Neural crest cell (in vitro differentiated cells): ENCODE measurements around the gene B4GALT3. TPM values are rescaled to one million over a fixed set of nuclear protein-coding genes. Genes with fewer than 3 reads are reported as not detected.

Experiments used
- DNase-seq: peaks from one replicate; pipeline ENCODE4 v3.0.0; 2021; ENCODE audit warnings: low read depth, mixed read lengths, low spot score
- H3K27ac Mint-ChIP-seq: one replicate; pipeline ENCODE4 v1.8.0; 2021; ENCODE audit warnings: mild to moderate bottlenecking, mixed read lengths; ENCODE audit not compliant: unreplicated experiment
- H3K27me3 Mint-ChIP-seq: 2 replicates; pipeline ENCODE4 v1.8.0; 2021; ENCODE audit warnings: low read depth, mild to moderate bottlenecking, mixed read lengths
- H3K36me3 Mint-ChIP-seq: 2 replicates; pipeline ENCODE4 v1.8.0; 2021; ENCODE audit warnings: low read depth, mild to moderate bottlenecking, mixed read lengths
- H3K4me1 Mint-ChIP-seq: 2 replicates; pipeline ENCODE4 v1.8.0; 2021; ENCODE audit warnings: mixed read lengths
- H3K4me3 Mint-ChIP-seq: one replicate; pipeline ENCODE4 v1.8.0; 2021; ENCODE audit warnings: mild to moderate bottlenecking, mixed read lengths
- H3K9me3 Mint-ChIP-seq: 2 replicates; pipeline ENCODE4 v1.8.0; 2021; ENCODE audit warnings: mixed read lengths
- CTCF ChIP-seq: fragments of 200-600 bp; sonication (generic); conservative IDR thresholded peaks from 2 replicates; pipeline ENCODE4 v1.5.0; 2021; ENCODE audit warnings: antibody characterized with exemption, mild to moderate bottlenecking
- total RNA-seq: library from RNA; stranded (reverse); gene quantifications from 2 replicates; pipeline ENCODE4 v1.2.1, GENCODE V29; 2021

Gene B4GALT3
- total RNA-seq, 1 donor from 2014 or later = 50.6 TPM

GRCh38 chr1:161139766-161140165 is 37.5 kb downstream of the B4GALT3 start:
- Mint-ChIP-seq H3K27me3 (no peaks in the 10 kb centered on the region), H3K4me1 (no peaks in the 10 kb centered on the region), H3K9me3 (no peaks in the 10 kb centered on the region), H3K4me3 (no peak overlapping the region), H3K27ac (no peak overlapping the region), H3K36me3 (peaks cover 2% of the 10 kb centered on the region)
- peak; percentile 72 for TF ChIP-seq CTCF
- DNase-seq = peak; percentile 41

DNA sequence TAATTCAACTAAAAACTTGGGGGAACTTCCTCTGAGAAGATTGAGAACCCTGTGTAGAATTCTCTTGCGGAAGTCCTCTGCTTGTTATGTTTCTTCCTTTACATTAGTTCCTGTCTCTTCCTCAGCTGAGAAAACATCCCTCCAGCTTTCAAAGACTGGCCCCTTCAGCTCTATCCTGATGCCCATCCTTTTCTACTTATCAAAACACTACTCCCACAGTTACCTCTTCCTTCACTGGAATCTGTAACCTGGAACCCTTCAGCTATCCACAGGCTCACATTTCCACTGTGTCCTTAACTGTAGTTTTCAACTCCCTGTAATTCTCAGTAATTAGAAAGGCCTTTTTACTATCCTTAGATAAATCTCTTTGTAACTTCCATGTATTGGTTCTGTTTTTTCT is 38.9 kb downstream of the B4GALT3 start:
- Mint-ChIP-seq H3K4me1 (no peaks in the 10 kb centered on the region), H3K36me3 (peaks cover 2% of the 10 kb centered on the region), H3K4me3 (peak overlapping the region; percentile 65), H3K27ac (no peak overlapping the region), H3K9me3 (no peaks in the 10 kb centered on the region), H3K27me3 (no peaks in the 10 kb centered on the region)
- TF ChIP-seq CTCF = no peak
- DNase-seq = no peak

GRCh38 chr1:161137881-161138280 is 39.4 kb downstream of the B4GALT3 start:
- H3K36me3 Mint-ChIP-seq = peaks cover 2% of the 10 kb centered on the region
- H3K27me3 Mint-ChIP-seq = no peaks in the 10 kb centered on the region
- no peak overlapping the region for H3K4me3 Mint-ChIP-seq
- no peak for TF ChIP-seq CTCF
- H3K4me1 Mint-ChIP-seq = no peaks in the 10 kb centered on the region
- DNase-seq = no peak
- H3K9me3 Mint-ChIP-seq = no peaks in the 10 kb centered on the region
- no peak overlapping the region for H3K27ac Mint-ChIP-seq

GRCh38 chr1:161133220-161133740 is 44.0 kb downstream of the B4GALT3 start:
- TF ChIP-seq CTCF = no peak
- H3K4me3 Mint-ChIP-seq = no peak overlapping the region
- peaks cover 23% of the 10 kb centered on the region for H3K4me1 Mint-ChIP-seq
- no peaks in the 10 kb centered on the region for H3K27me3 Mint-ChIP-seq
- DNase-seq = no peak
- H3K9me3 Mint-ChIP-seq = no peaks in the 10 kb centered on the region
- H3K36me3 Mint-ChIP-seq = peaks cover 4% of the 10 kb centered on the region
- no peak overlapping the region for H3K27ac Mint-ChIP-seq

GRCh38 chr1:161132410-161133219 is 44.7 kb downstream of the B4GALT3 start, which contains the start of gene DEDD:
TSS of gene DEDD (minus strand) at chr1:161132667. CDS start at chr1:161124462, 8,205 bp downstream.
- no peak for TF ChIP-seq CTCF
- H3K4me3 Mint-ChIP-seq = no peak within 1 kb of the TSS
- peak; percentile 84 for DNase-seq
- no peaks in the 10 kb centered on the region for H3K9me3 Mint-ChIP-seq
- H3K27me3 Mint-ChIP-seq = no peaks in the 10 kb centered on the region
- H3K36me3 Mint-ChIP-seq = peaks cover 4% of the 10 kb centered on the region
- peak within 1 kb of the TSS; percentile 97 for H3K27ac Mint-ChIP-seq
- peaks cover 23% of the 10 kb centered on the region for H3K4me1 Mint-ChIP-seq
